ENCODE data around the gene ELL.

- TF ChIP-seq CTCF (IDR thresholded peaks at IDR 0.05; ENCODE audit: extremely low read depth in 1 of 2, insufficient read depth in 1 of 2, low read depth in 1 of 2, low read length in 2 of 2) = no peak
- no peak for TF ChIP-seq POLR2A (IDR thresholded peaks at IDR 0.05; ENCODE audit: low read depth, low read length)
- no peak for TF ChIP-seq GATA2 (IDR thresholded peaks at IDR 0.05; ENCODE audit: insufficient read depth, insufficient read length, low read depth, low read length)
- TF ChIP-seq EZH2 (IDR thresholded peaks at IDR 0.05; ENCODE audit: borderline replicate concordance, low read depth, low read length, severe bottlenecking) = no peak
- no peak for TF ChIP-seq POLR2AphosphoS5 (IDR thresholded peaks at IDR 0.05; ENCODE audit: insufficient read depth, low read depth, low read length)
Observed at GRCh38 chr19:18500376-18500775, 21.5 kb downstream of the ELL start.
